HAP-1 (cell line): Measurements from ENCODE around the gene RAB34.

Source experiments
- DNase-seq, 2 experiments: peaks; one replicate each; pipeline ENCODE4 v3.0.0-alpha.2; 2016 to 2020; ENCODE audit warnings: low spot score in 2 of 2
- H3K27me3 ChIP-seq: fragments of 250-450 bp; sonication (Bioruptor Pico); 2 replicates; pipeline ENCODE4 v1.5.1; 2020; ENCODE audit warnings: low read depth, mild to moderate bottlenecking, moderate library complexity
- H3K36me3 ChIP-seq: fragments of 250-450 bp; sonication (Bioruptor Pico); replicated peaks from 2 replicates; pipeline ENCODE4 v1.5.1; 2020; ENCODE audit warnings: mild to moderate bottlenecking
- H3K4me1 ChIP-seq: fragments of 250-450 bp; sonication (Bioruptor Pico); 2 replicates; pipeline ENCODE4 v1.5.1; 2020; ENCODE audit warnings: mild to moderate bottlenecking
- H3K4me3 ChIP-seq: fragments of 250-450 bp; sonication (Bioruptor Pico); 2 replicates; pipeline ENCODE4 v1.5.1; 2020; ENCODE audit warnings: mild to moderate bottlenecking, moderate library complexity
- H3K9me3 ChIP-seq: fragments of 250-450 bp; sonication (Bioruptor Pico); 2 replicates; pipeline ENCODE4 v1.5.1; 2020; ENCODE audit warnings: mild to moderate bottlenecking, moderate library complexity
- in situ Hi-C: fragments of 300-500 bp; cut with MboI; formaldehyde crosslinking; loops from 3 replicates; pipeline ENCODE4 v1.14.3; 2020; ENCODE audit warnings: low sequenced_read_pairs, inconsistent platforms, mixed read lengths

The RAB34 gene

GRCh38 chr17:28717578-28718332, at the start of gene RAB34:
Gene RAB34 (minus strand): TSS chr17:28717868. CDS start chr17:28717266, 602 bp downstream.
- H3K36me3 ChIP-seq = peaks cover 29% of the 10 kb centered on the region
- no peak for DNase-seq

GRCh38 chr17:28765038-28765437, 47.4 kb upstream of the RAB34 start:
- H3K4me3 ChIP-seq = no peak overlapping the region
- in situ Hi-C loops = no loop called here
- no peaks in the 10 kb centered on the region for H3K9me3 ChIP-seq
- H3K4me1 ChIP-seq = no peaks in the 10 kb centered on the region
- no peak for DNase-seq
- H3K36me3 ChIP-seq = peaks cover 13% of the 10 kb centered on the region
- no peaks in the 10 kb centered on the region for H3K27me3 ChIP-seq

More at GRCh38 chr17:28717578-28718332, at the start of gene RAB34:
- H3K27me3 ChIP-seq = no peaks in the 10 kb centered on the region
- H3K9me3 ChIP-seq = no peaks in the 10 kb centered on the region
- no peak within 1 kb of the TSS for H3K4me3 ChIP-seq
- in situ Hi-C loops = no loop called here
- peaks cover 19% of the 10 kb centered on the region for H3K4me1 ChIP-seq

- no peak overlapping the region for H3K4me3 ChIP-seq
- H3K27me3 ChIP-seq = no peaks in the 10 kb centered on the region
- peak; percentile 74 to 86 for DNase-seq
- no peaks in the 10 kb centered on the region for H3K4me1 ChIP-seq
- in situ Hi-C loops = no loop called here
- H3K9me3 ChIP-seq = no peaks in the 10 kb centered on the region
- H3K36me3 ChIP-seq = peaks cover 25% of the 10 kb centered on the region
These were observed 46.2 kb upstream of the RAB34 start for GRCh38 chr17:28763804-28764266.

GRCh38 chr17:28763137-28763799, 45.6 kb upstream of the RAB34 start:
- in situ Hi-C loops = no loop called here
- H3K36me3 ChIP-seq = peaks cover 31% of the 10 kb centered on the region
- no peak for DNase-seq
- no peak overlapping the region for H3K4me3 ChIP-seq
- no peaks in the 10 kb centered on the region for H3K4me1 ChIP-seq
- H3K9me3 ChIP-seq = no peaks in the 10 kb centered on the region
- H3K27me3 ChIP-seq = no peaks in the 10 kb centered on the region

GRCh38 chr17:28760601-28761562, 43.2 kb upstream of the RAB34 start:
- Histone ChIP-seq H3K9me3 (no peaks in the 10 kb centered on the region), H3K4me3 (no peak overlapping the region), H3K4me1 (no peaks in the 10 kb centered on the region), H3K27me3 (no peaks in the 10 kb centered on the region), H3K36me3 (peaks cover 28% of the 10 kb centered on the region)
- in situ Hi-C loops = no loop called here
- no peak for DNase-seq

- no peak for DNase-seq
- Histone ChIP-seq H3K27me3 (no peaks in the 10 kb centered on the region), H3K4me1 (no peaks in the 10 kb centered on the region), H3K9me3 (no peaks in the 10 kb centered on the region), H3K4me3 (no peak overlapping the region), H3K36me3 (peaks cover 23% of the 10 kb centered on the region)
- in situ Hi-C loops = loop anchor here (10.0 kb wide), 1 partner anchor 125 kb away; no protein-coding TSS in a partner anchor
These were observed 41.7 kb upstream of the RAB34 start for GRCh38 chr17:28759256-28759865.

GRCh38 chr17:28758411-28759121, 40.9 kb upstream of the RAB34 start:
- Histone ChIP-seq H3K4me3 (no peak overlapping the region), H3K27me3 (no peaks in the 10 kb centered on the region), H3K36me3 (peaks cover 23% of the 10 kb centered on the region), H3K4me1 (no peaks in the 10 kb centered on the region), H3K9me3 (no peaks in the 10 kb centered on the region)
- no peak for DNase-seq
- in situ Hi-C loops = loop anchor here (10.0 kb wide), 1 partner anchor 126 kb away; no protein-coding TSS in a partner anchor

GRCh38 chr17:28756049-28756804, 38.6 kb upstream of the RAB34 start:
- Histone ChIP-seq H3K4me3 (no peak overlapping the region), H3K27me3 (no peaks in the 10 kb centered on the region), H3K9me3 (no peaks in the 10 kb centered on the region), H3K36me3 (peaks cover 29% of the 10 kb centered on the region), H3K4me1 (no peaks in the 10 kb centered on the region)
- no peak for DNase-seq
- in situ Hi-C loops = loop anchor here (10.0 kb wide), 1 partner anchor 129 kb away; no protein-coding TSS in a partner anchor

- Histone ChIP-seq H3K9me3 (no peaks in the 10 kb centered on the region), H3K36me3 (peaks cover 37% of the 10 kb centered on the region), H3K4me3 (no peak overlapping the region), H3K4me1 (no peaks in the 10 kb centered on the region), H3K27me3 (no peaks in the 10 kb centered on the region)
- no peak for DNase-seq
- in situ Hi-C loops = loop anchor here (10.0 kb wide), 1 partner anchor 129 kb away; no protein-coding TSS in a partner anchor
These were observed 37.8 kb upstream of the RAB34 start for GRCh38 chr17:28755486-28755885.

GRCh38 chr17:28751600-28752366, 34.1 kb upstream of the RAB34 start:
- H3K4me3 ChIP-seq = no peak overlapping the region
- H3K9me3 ChIP-seq = no peaks in the 10 kb centered on the region
- in situ Hi-C loops = loop anchor here (10.0 kb wide), 1 partner anchor 133 kb away; no protein-coding TSS in a partner anchor
- H3K27me3 ChIP-seq = no peaks in the 10 kb centered on the region
- no peak for DNase-seq
- H3K4me1 ChIP-seq = no peaks in the 10 kb centered on the region
- peaks cover 54% of the 10 kb centered on the region for H3K36me3 ChIP-seq

- peaks cover 65% of the 10 kb centered on the region for H3K36me3 ChIP-seq
- peaks cover 7% of the 10 kb centered on the region; the same call in 1 of the 2 replicates for H3K4me1 ChIP-seq
- no peak overlapping the region for H3K4me3 ChIP-seq
- peak; percentile 88 to 96 for DNase-seq
- in situ Hi-C loops = loop anchor here (10.0 kb wide), 1 partner anchor 134 kb away; no protein-coding TSS in a partner anchor
- H3K27me3 ChIP-seq = no peaks in the 10 kb centered on the region
- H3K9me3 ChIP-seq = no peaks in the 10 kb centered on the region
These were observed 32.7 kb upstream of the RAB34 start for GRCh38 chr17:28750178-28751047.
